SKM-1 (cell line): ENCODE data around the gene C2orf72.

Experiments used
- DNase-seq: peaks from one replicate; lab custom pipeline; 2025; ENCODE audit not compliant: unreplicated experiment; lab: John Stamatoyannopoulos, UW

C2orf72 gene

DNA sequence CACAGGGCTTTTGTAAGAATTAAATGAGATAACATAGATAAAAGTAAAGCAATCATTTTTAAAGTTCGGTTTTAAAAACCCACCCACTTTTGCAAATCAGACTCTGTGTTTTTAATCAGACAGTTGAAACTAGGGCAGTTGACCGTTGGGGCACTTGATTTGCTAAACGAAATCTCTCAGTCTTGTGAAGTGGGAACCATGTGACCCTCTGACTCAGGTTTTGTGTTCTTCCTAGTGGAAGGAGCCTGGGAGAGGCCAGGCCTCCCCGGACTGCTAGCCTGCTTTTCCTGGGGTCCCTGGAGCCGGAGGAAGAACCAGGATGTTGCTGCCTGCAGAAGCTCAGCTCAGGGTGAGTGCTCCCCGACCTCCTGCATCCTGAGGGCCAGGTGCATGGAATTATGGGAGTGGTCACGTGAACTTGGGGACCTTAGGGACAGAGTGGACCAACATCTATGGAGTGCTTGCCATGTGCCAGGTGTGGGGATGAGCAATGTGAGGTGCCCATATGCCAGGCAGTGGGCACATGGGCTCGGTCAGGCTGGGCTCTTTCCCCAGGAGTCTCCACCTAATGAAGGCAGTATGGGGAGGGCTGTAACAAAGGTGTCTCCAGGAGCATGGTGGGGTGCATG is 3.9 kb downstream of the C2orf72 start:
- no peak for DNase-seq

GRCh38 chr2:231043796-231044195 is 6.5 kb downstream of the C2orf72 start:
- DNase-seq, result no peak

DNA sequence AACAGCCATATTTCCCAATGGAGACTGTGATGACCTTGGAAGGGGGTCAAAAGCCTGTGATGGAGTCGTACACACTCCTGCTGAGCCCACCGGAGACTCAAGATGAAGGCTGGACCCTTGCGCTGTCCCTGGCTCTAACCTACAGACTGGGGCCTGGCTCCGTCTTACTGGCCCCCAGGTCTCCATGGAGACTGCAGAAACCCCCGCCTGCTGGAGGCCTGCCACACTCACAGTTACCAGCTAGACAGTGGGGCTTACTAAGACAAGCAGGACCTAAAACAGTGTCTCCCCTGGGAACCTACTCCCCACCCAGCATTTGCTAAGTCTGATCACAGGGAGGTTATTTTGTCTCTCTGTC is 9.6 kb downstream of the C2orf72 start:
- DNase-seq, result no peak

- DNase-seq, result no peak
Measured at GRCh38 chr2:231047274-231047922, 10.1 kb downstream of the C2orf72 start.

DNA sequence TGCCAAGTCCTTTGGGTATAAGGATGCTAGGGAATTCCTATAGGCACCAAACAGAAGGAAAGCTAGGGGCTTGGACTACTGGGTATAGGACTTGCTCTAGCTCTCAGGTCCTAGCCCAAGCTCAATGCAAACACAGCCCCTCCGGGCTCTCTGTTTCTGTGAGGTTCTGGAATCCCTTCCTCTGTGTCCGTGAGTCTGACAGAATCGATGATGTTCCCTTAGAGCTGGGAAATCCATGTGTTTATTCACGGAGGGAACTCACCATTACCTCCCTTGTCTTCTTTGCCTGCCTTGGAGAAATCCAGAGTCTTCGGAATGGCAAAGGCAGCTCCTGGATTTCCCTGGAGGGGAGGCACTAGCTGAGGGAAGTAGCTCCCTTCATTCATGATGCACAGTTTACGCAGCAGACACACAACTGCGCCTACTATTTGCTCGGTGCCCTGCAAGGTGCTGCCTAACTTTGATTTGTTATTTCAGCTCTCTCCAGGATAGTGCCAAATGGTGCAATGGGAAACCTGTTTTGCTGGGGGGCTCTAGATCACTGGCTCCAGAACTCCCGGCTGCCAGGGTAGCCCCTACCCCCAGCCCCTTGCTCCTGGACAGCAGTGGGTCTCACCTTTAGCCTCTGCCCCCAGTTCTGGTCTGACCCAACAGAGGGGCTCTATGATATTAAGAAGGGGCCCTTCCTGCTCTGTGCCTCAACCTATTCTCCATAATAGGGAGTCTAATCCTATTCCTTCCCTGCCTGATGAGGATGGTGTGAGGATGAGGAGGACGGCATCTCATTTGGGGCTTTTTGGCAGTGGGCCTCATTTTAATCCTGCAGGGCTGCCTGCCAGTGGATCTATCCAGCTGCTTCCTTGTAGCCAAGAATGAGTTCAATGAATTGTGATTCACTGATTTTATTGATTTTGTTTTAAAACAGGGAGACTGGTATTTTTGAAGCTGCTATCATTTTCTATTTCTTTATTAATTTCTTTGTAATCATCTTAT is 10.9 kb downstream of the C2orf72 start:
- DNase-seq, result no peak

DNA sequence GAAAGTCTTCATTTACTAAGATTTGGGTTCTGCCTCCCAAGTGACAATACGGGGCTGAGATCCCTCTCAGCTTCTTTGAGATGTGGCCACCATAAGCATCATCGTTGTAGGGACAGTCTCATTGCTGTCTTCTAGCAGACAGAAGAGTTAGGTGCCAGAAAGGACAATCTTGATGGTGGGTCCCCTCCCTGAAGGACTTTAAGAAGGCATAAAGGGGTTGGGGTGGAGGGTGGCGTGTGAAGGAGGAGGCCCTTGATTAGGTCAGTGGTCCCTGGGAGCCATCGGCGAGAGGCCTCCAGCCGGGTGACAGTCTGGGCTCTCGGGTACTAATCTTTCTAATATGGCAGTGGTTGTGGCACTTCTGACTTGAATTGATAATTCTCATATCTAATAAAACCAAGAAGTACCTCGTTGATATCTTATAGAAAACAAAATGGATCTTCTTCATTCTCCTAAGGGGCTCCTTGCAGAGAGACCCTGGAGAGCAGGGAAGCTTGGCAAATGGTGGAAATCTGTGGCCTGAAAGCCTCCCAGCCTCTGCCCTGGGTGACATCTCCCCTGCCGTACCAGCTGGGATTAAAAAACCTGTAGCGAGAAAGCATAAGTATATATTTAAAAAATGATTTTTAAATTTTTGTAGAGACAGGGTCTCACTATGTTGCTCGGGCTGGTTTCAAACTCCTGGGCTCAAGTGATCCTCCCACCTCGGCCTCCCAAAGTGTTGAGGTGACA is 12.1 kb downstream of the C2orf72 start:
- DNase-seq, result no peak

- no peak for DNase-seq
Measured at GRCh38 chr2:231050018-231050901, 12.9 kb downstream of the C2orf72 start.

DNA sequence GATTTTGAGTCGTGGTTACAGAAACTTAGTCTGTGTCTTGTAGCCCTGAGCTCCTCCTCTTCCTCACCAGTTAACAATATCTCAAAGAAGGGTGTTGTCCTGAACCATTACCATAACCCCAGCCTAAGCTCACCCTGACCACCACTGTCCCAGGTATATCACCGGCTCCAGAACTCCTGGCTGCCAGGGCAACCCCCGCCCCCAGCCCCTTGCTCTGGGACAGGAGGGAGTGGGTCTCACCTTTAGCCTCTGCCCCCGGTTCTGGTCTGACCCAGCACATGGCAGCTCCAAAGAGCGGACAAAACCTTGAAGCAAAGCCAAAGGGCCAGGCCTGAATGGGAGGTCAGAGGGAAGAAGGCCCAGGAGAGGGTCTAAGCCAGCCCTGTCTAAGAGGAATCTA is 13.8 kb downstream of the C2orf72 start:
- no peak for DNase-seq

DNA sequence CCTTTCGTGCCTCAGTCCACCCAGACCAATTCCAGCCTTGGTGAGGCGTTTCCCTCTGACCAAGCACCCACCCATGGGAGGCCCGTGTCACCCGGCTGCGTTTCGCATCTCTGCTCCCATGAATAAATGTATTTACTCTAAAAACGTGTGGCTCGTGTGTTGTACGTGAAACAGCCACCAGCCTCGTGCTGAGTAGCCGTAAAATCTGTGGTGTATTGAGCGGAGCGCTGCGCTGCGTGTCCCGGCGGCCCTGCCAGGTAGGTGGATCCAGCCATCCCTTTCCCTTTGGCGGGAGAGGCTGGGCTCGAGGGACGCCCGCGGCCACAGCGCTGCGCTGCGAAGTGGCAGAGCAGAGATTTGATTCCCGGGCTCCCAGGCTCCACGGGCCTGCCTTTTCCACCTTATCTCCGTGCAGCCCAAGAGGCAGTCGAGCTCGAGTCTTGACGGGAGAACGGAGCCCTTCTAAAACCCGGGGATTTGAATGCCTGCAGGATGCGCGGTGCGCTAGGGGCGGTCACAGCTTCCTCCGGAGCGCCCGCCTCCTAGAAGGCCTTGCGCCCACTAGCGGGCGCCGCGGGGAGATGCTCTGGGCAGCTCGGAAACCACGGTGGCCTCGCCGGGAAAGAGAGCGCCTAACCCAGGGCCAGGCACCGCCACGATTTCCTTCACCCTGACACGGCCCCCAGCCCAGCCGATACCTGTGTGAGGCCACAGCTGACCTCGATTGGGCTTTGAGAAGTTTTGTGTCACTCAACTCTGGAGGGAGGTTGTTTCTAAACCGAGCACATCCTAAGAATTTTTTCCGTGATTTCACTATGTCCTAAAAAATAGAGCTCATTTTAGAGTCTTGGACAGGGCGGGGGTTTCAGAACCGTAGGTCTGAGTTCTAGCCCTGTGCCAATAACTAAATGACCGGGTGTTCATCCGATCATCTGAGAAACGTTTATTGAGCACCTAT is 15.4 kb downstream of the C2orf72 start:
- DNase-seq, result peak; percentile 76

DNA sequence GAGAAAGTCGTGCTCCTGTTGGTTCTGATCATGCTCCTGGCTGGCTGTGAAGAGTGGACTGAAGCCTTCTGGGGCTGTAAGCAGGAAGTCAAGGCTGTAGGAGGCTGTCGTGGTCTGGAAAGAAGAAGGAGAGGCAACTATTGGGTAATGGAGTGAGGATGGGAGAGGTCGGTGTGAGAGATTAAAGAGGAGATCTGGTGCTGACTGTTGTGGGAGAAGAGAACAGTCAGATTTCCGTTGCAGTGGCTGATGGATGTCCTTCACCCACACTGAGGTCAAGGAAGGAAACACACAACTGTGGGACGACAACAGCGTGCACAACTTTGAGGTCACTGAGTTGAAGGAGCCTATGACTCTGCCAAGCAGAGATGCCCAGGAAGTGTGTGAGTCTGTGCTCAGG is 16.5 kb downstream of the C2orf72 start:
- DNase-seq, result no peak

- peak; percentile 72 for DNase-seq
Measured at GRCh38 chr2:231056453-231057416, 19.4 kb downstream of the C2orf72 start, which contains the start of gene PSMD1. Gene PSMD1 (plus strand): TSS chr2:231056867. CDS start chr2:231057026, 159 bp downstream.

GRCh38 chr2:231057590-231057989 is 20.3 kb downstream of the C2orf72 start:
- no peak for DNase-seq

GRCh38 chr2:231058761-231059550 is 21.6 kb downstream of the C2orf72 start:
- no peak for DNase-seq

- no peak for DNase-seq
Measured at GRCh38 chr2:231059756-231060155, 22.4 kb downstream of the C2orf72 start.

DNA sequence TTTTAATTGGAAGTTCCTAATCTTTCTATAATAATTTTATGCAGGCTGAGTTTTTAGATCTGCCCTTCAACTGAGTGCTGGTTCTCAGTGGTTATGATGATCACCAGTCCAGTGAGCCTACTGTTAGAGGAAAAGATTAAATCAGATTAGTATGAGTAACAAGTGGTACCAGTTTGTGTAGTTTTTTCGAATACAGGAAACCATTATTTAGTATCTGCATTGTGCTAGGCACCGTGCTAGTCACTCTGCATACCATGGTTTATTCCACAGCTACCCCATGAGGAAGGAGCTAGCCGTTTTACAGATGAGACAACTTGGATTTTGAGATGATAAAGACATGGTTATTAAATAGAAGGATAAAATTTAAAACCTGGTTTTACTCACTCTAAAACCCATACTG is 25.5 kb downstream of the C2orf72 start:
- no peak for DNase-seq

DNA sequence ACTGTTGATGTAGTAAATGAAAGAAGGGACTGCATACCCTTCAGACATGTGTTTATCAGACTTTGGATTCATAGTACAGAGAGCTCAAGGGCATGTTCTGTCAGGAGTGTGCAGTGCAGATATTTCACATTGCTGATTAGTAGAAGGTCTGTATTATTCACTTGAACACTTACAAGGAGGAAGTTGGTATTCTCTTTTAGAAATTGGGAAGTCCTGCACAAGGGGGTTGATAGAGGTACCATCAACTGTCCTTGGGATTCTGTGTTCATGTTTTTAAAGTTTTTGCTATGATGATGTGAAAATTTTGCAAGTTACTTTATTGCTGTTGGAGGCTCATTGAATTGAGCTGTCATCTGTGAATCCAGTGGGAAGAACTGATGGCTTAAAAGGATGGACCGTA is 26.0 kb downstream of the C2orf72 start:
- DNase-seq, result no peak

DNA sequence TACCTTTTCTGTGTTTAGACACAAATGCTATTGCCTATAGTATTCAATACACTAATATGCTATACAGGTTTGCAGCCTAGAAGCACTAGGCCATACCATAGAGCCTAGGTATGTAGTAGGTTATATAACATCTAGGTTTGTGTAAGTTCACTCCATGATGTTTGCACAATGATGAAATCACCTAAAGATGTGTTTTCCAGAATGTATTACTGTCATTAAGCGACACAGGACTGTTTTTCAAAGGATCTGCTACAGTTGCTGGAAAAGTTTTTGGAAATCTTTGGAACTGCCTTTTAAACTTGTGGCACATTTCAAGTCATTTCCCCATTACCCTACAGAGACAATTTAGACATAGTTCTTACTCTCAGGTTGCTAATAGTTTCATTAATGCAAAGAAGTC is 28.6 kb downstream of the C2orf72 start:
- no peak for DNase-seq
